Stimulated activated CD4-positive, alpha-beta T cell treated with anti-CD3 and anti-CD28 coated beads, Interleukin-1b, Interleukin-23, amount 100 ng/mL, for 48 hours (primary cell): Measurements from ENCODE around the gene TMEM143.
"Not testable (repeated sequence)": the region's sequence is repeated elsewhere in the genome, so short reads cannot be mapped to it uniquely, and the experiment has no call there.

Source experiments
- DNase-seq: peaks from one replicate; pipeline ENCODE4 v3.0.0-alpha.2; 2020

TMEM143 gene

DNA sequence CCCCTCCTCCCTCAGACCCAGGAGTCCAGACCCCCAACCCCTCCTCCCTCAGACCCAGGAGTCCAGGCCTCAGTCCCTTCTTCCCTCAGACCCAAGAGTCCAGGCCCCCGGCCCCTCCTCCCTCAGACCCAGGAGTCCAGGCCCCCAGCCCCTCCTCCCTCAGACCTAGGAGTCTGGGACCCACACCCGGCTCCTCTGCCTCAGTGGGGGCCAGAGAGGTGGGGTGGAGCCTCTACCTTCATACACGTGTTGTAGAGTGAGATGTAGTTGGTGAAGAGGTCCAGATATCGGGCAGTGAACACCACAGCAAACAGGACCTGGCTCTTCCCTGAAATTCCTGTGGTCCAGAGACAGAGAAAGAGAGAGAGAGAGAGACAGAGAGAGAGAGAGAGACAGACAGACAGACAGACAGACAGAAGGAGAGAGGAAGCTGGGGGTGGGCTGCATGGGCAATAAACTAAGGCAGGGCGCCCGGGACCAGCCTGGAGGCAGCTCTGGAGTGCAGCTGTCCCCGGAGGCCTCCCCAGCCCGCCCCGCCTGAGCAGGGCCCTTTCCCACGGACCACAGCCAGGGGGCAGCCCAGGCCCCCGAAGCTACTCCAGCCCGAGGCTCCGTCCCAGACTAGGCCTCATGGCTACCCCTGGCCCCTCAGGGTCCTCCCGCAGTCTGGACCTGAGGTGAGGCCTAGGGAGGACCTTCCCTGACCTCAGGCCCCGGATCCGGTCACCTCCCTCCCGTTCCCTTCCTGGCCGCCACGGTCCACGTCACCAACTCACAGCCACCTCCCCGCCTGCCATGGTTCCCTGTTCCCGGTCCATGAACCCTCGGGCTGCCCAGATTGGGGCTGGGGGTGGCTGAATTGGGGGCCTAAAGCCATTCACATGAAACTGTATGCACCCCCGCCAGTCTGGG lies 26.7 kb upstream of the TMEM143 start:
- peak; percentile 62 for DNase-seq

DNA sequence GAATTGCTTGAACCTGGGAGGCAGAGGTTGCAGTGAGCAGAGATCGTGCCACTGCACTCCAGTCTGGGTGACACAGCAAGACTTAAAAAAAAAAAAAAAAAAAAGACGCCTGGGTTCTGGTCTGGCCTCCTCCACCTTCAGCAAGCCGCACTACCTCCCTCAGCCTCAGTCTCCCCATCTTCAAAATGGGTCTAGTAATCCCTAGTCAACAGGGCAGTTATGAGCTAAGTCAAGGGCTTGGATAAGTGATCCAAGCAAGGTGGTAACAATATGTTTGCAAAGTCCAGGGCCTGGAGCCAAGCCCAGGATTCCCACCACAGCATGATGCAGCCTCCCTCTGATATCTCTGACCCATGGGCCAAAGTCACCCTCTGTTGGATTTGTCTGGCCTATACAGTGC lies 23.2 kb upstream of the TMEM143 start:
- DNase-seq = no peak

DNA sequence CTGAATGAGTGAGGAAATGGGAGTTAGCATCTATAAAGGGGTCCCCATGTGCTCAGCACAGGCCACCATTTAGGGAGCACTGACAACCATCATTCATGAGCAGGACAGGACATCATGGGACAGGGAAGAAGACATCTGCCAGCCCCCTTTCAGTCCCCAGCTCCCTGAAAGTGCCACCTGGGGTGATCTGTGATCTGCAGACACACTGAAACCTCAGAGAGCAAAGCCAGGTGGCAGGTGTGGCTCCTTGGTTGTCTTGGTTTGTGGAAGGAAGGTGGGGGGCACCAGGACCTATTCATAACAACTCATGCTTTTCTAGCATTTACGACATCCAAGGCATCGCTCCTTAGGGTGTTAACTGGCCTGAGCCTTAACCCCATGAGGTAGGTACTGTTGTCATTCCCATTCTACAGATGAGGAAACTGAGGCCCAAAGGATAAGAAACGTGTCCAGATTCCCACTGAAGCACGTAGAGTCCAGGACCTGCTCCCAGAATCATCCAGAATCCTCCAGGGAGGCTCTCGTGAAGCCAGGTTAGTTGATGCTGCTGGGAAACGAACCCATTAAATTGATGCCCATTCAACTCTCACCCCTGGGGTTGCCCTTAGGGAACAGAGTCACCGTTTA lies 21.8 kb upstream of the TMEM143 start:
- no peak for DNase-seq

DNA sequence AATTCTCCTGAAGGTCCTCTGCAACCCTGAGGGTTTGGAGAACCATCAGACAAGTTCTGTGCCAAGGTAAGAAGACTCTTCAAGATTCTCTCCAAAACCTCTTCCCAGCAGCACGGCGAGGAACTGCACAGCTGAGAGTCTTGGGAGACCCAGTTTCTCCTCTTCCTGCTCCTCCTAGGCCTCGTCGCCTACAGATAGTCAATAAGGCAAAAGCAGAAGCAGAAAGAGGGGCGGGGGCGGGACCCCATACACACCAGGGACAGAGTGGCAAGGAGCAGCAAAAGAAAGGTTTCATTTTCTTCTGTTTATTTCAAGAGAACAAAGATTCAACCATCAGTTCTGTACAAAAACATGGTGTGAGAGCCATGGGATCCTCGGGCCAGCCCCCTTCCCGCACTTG lies 18.5 kb upstream of the TMEM143 start:
- no peak for DNase-seq

GRCh38 chr19:48381178-48381950 lies 17.6 kb upstream of the TMEM143 start:
- no peak for DNase-seq

DNA sequence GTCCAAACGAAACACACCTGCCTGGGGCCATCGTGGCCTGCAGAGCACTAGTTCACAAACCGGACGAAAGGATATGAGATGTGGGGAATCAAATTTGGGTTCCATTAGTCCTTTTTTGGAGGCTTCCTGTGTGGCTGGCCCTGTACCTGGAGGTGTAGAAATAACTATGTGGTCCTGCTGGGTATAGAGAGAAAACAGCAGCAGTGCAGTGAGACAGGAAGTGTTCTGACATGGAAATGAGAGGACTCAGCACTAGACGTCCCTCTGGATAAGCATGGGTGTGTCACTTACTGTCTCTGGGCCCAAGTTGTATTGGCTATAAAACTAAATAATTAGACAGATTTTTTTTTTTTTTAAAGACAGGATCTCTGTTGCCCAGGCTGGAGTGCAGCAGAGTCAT lies 15.3 kb upstream of the TMEM143 start:
- DNase-seq = no peak

DNA sequence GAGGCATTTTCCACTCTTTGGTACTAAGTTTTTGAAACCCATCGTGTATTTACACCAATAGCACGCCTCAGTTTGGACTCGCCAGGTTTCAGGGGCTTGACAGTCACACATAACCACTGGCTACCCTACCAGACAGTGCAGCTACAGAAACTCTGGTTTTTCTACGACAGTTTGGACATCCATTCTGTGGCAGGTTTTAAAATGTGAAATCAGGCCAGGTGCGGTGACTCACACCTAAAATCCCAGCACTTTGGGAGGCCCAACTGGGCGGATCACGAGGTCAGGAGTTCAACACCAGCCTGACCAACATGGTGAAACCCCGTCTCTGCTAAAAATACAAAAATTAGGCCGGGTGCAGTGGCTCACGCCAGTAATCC lies 14.4 kb upstream of the TMEM143 start:
- no peak for DNase-seq

DNA sequence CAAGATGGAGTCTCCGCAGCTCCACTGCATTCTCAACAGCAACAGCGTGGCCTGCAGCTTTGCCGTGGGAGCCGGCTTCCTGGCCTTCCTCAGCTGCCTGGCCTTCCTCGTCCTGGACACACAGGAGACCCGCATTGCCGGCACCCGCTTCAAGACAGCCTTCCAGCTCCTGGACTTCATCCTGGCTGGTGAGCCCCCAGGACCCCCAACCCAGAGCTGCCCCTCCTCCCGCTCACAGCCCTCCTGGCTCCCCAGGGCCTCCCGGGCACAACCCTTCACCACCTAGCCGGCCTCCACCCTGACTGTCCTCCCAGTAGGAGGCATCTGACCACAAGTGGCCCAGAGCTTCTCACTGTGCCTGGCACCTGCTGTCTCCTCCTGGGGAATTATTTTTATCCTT lies 9.8 kb upstream of the TMEM143 start:
- DNase-seq = no peak

DNA sequence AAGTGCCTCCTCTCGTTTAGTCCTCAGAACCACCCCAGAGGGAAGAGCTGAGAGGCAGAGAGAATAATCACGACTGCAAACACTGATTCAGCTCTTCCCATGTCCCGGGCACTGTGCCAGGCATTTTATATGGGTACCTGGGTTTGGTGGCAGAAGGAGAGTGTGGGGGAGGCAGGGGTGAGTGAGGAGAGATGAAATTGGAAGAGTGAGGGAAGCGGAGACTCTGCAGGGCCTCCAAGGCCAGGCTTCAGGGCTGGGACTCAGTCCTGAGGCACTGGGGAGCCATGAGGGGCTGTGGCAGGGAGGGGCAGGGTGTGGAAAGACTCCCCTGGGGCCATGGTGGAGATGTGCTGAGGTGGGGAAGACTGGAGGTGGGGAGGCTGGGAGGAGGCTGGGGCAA lies 9.2 kb upstream of the TMEM143 start:
- DNase-seq = no peak

- not testable (repeated sequence) for DNase-seq
Measured at GRCh38 chr19:48371771-48372170, 8.0 kb upstream of the TMEM143 start.

DNA sequence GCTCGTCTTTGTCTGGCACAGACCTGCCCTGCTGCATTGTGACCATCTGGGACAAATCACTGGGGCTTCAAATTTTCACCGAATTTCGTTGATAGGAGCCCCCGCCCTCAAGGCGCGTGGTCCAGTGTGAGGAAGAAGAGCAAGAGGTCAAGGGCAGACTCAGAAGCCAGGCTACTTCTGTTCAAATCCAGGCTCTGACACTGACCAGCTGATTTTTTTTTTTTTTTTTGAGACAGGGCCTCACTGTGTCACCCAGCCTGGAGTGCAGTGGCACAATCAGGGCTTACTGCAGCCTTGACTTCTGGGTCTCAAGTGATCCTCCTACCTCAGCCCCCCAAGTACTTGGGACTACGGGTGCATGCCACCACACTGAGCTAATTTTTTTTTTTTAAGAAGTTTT lies 7.6 kb upstream of the TMEM143 start:
- no peak for DNase-seq

DNA sequence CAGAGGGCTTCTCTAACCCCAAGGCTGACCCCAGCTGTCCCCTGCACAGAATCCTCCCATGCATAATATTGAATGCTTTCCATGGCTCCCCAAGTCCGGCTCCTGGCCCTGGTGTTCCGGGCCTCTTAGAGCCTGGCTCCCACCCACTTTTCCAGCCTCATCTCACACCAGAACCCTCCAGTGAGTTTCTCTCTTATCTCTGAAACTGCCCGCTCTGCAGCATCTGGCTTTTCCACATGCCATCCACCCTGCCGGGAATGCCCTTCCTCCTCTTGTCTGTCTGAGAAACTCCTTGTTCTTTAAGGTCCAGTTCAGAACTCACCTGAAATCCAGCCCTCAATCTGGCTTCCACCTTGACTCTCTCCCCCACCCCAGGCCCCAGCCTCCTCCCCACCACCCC lies 7.2 kb upstream of the TMEM143 start:
- DNase-seq = no peak

GRCh38 chr19:48368936-48369335 lies 5.2 kb upstream of the TMEM143 start:
- no peak for DNase-seq

DNA sequence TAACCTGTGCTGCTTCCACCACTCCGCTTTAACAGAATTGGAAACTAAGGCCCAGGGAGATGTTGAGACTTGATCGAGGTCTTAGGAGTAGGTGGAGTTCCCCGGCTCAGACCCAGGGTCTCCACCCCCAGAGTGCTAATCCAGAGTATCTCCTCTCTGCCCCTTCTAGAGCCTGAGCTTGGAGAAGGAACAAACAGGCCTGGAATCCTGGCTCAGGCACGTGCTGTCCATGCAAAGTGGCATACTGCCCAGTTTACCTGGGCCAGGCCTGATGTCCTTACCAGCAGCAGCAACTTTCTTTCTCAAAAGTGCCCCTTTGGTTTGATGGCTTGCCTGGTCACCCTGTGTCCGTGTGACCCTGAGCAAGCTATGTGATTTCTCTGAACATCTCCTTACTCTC lies 4.1 kb upstream of the TMEM143 start:
- DNase-seq = no peak

DNA sequence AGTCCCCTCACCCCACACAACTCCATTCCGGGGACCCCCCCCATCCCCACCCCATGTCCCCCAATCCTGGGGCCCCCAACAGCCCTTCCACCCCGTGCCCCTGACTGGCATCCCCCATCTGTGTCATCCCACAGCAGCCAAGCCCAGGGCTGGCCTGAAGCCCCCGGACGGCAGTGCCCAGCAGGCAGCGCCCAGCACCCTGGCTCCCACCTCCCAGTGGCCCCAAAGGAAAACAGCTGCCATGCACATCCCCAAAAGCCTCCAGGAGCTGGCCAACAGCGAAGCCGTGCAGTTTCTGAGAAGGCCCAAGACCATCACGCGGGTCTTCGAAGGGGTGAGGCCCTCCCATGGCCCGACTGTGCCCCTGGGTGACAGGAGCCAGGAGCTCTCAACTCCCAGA lies 1.9 kb upstream of the TMEM143 start:
- no peak for DNase-seq

GRCh38 chr19:48364598-48365348 lies 1.0 kb upstream of the TMEM143 start:
- DNase-seq = peak; percentile 13

DNA sequence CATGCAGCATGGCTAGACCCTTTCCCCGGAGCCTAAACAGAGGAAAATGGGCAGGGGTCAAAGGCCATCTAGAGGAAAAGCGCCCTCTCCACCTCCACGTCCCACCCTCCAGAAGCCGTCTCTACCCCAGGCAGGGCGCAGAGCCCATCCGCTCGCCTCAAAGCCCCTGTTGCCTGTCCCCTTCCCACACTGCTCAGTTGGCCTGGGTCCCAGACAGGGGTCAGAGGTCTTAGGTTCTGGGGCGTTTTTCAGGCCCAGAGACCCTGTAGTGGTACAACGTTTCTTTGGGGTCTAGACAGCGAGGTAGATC lies 285 bp downstream of the TMEM143 start:
- no peak for DNase-seq

DNA sequence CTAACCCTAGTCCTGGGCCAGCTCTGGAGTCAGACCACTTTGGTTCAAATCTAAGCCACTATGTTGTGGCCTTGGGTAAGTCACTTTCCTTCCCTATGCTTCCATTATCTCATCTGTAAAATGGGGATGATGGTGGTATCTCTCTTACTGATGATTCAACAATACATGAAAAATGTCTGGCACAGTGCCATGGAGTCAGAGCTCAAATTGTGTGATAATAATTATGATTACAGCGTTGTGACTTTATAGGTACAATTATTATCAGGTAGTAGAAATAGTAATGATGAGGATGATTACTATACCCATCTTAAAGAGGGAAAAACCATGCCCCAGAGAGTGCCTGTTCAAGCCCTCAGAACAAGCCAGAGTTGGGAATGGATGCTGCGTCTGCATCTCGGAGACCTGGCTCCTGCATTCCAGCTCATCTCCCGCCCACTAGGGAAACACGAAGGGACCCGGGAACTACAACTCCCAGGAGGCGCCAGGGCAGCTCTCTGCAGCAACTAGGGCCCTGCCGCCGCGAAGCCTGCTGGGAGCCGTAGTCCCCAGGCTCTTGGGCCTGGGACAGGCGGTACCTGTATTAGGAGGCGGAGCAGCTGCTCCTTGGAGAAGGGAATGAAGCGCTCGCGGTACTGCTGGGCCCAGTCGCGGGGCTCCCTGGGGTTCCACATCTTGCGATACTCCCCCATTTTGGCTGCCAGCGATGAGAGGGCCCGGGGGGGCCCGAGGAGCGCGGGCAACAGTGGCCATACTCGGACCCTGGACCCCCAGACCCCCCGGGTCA lies 832 bp downstream of the TMEM143 start:
- DNase-seq = peak; percentile 91

DNA sequence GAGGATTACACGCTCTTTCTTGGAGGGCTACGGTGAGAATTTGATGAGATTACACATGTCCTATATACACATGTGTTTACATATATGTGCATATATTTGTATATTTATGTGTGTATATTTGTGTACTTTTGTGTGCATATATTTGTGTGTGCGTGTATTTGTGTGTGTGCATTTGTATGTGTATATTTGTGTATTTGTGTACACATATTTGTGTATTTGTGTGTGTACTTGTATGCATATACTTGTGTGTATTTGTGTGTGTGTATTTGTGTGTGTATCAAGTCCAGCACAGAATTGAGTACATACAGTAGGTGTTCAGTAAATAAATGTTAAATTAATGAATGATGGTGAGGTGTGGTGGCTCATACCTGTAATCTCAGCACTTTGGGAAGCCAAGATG lies 1.8 kb downstream of the TMEM143 start:
- DNase-seq = no peak

GRCh38 chr19:48359123-48359522 lies 4.6 kb downstream of the TMEM143 start:
- DNase-seq = no peak

DNA sequence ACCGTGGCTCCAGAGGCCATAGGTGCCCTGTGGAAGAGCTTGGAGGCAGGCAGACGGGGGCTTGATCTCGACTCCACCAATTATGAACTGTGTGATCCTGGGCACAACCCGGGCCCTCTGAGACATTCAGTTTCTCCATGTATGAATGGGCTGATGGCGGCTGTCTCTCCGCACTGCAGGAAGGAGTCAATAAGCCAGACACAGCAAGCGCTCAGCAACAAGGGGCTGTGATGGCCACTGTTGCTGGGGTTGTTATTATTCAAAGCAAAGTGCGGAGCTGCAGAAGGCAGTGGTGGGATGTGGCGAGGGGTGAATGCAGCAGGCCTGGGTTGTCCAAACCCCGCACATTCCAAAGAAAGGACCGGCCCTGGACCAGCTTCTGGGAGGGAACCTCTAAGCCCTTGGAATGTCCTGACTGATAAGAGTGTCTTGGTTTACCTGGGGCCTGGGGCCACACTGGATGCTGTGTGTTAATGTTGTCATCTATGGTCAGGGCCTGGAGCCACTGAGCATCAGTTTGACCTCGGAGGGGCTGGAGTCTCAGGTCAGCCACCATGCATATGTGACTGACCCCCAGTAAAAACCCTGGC lies 8.3 kb downstream of the TMEM143 start:
- DNase-seq = no peak
